Measurements from ENCODE around the gene KDELR1. TPM values are rescaled to one million over a fixed set of nuclear protein-coding genes. Genes with fewer than 3 reads are reported as not detected.
A peak's percentile ranks its signal among the peaks of the same experiment; 100 is the strongest.

KDELR1 gene
- total and polyA plus RNA-seq, 2 of the 13 experiments (the other 11 are each of a cell fraction or from before 2014, with no cell fraction given) = 134 to 185 TPM

- TF ChIP-seq THAP7 (CRISPR knock-in tag; IDR thresholded peaks at IDR 0.05) (no peak), CAMTA2 (CRISPR knock-in tag; IDR thresholded peaks at IDR 0.05; ENCODE audit: borderline replicate concordance) (no peak), ZNF33B (CRISPR knock-in tag; IDR thresholded peaks at IDR 0.05) (0 out of 2 replicates have a peak, but pooled peaks have one; percentile 42), ZKSCAN8 (CRISPR knock-in tag; IDR thresholded peaks at IDR 0.05; ENCODE audit: borderline replicate concordance) (no peak), PRDM4 (CRISPR knock-in tag; IDR thresholded peaks at IDR 0.05; ENCODE audit: borderline replicate concordance) (no peak), MNT (IDR thresholded peaks at IDR 0.05) (no peak), RFXAP (CRISPR knock-in tag; IDR thresholded peaks at IDR 0.05; ENCODE audit: borderline replicate concordance) (no peak), E2F1 (CRISPR knock-in tag; IDR thresholded peaks at IDR 0.05) (no peak), TEAD3 (CRISPR knock-in tag; optimal IDR thresholded peaks at IDR 0.05; ENCODE audit: borderline replicate concordance) (peak; percentile 6), ZNF350 (CRISPR knock-in tag; IDR thresholded peaks at IDR 0.05; ENCODE audit: borderline replicate concordance, low read depth) (0 out of 2 replicates have a peak, but pooled peaks have one; percentile 23), HNRNPUL1 (IDR thresholded peaks at IDR 0.05; ENCODE audit: low read depth, low read length) (no peak), CHD4 (IDR thresholded peaks at IDR 0.05; ENCODE audit: borderline replicate concordance, low read length) (peak; percentile 95; the same call in 1 of the 2 replicates), ZMYM2 (CRISPR knock-in tag; IDR thresholded peaks at IDR 0.05) (0 out of 2 replicates have a peak, but pooled peaks have one; percentile 63), AKNA (CRISPR knock-in tag; IDR thresholded peaks at IDR 0.05; ENCODE audit: borderline replicate concordance) (no peak), KAT8 (CRISPR knock-in tag; IDR thresholded peaks at IDR 0.05) (no peak), POLR2AphosphoS5 (IDR thresholded peaks at IDR 0.05; ENCODE audit: low read depth, low read length) (no peak), CREB1 (IDR thresholded peaks at IDR 0.05) (no peak), CREB1 (CRISPR knock-in tag; IDR thresholded peaks at IDR 0.05) (no peak)
Measured at GRCh38 chr19:48351341-48351752, 40.0 kb downstream of the KDELR1 start (continued).

Measured in HepG2 (cell line).